Hematopoietic multipotent progenitor cell treated with erythropoietin and hydrocortisone succinate and interleukin-3 and kit ligand, for 8 days (in vitro differentiated cells): ENCODE data around the gene LBHD1.
"Not testable (repeated sequence)": the region's sequence is repeated elsewhere in the genome, so short reads cannot be mapped to it uniquely, and the experiment has no call there.

Experiments
- DNase-seq: peaks from one replicate; pipeline ENCODE4 v3.0.0-alpha.2; 2015

Gene LBHD1

GRCh38 chr11:62656796-62657429 is 15.2 kb downstream of the LBHD1 start:
- no peak for DNase-seq

DNA sequence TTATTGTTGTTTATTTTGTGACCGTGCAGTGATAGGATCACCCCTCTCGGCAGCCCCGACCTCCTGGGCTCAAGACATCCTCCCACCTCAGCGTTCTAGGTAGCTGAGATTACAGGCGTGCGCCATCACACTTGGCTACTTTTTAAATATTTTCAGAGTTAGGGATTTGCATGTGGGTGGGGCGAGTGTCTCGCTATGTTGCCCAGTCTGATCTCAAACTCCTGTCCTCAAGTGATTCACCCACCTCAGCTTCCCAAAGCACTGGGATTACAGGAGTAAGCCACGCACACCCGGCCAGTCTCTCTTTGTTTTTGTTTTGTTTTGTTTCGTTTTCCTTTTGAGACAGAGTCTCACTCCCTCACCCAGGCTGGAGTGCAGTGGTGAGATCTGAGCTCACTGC is 17.8 kb downstream of the LBHD1 start:
- DNase-seq = no peak

DNA sequence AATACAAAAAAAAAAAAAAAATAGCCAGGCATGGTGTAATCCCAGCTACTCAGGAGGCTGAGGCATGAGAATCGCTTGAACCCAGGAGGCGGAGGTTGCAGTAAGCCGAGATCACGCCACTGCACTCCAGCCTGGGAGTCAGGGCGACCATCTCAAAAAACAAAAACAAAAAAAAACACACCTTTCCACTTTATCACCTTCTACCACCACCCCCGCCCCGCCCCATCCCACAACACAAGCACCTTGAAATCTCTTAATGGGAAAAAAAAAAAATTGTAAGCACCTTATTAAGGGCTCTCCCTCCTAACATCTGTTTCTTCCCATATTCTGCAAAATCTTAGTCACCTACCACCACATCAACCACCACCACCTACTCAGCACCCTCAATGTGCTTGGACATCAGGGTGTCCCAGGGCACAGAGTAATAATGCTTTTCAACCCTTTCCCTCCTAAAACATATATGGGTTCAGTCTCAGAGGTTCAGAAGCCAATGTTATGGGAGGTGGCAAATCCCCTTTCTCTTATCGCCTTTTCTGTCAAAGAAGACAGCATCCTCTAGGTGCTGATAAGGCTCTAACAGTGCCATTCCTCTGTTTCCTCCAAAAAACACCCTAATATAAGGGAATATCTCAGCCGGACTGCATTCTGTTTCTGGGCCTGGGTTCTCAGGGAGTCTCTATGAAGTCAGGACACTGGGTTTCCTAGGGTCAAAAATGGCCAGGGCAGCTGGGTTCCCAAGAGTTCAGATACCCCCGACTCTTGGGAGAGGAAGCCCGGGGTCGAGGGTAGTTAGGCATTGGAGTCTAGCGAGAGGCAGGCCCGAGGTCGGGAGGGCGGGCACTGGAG is 19.7 kb downstream of the LBHD1 start:
- DNase-seq = peak; percentile 49

DNA sequence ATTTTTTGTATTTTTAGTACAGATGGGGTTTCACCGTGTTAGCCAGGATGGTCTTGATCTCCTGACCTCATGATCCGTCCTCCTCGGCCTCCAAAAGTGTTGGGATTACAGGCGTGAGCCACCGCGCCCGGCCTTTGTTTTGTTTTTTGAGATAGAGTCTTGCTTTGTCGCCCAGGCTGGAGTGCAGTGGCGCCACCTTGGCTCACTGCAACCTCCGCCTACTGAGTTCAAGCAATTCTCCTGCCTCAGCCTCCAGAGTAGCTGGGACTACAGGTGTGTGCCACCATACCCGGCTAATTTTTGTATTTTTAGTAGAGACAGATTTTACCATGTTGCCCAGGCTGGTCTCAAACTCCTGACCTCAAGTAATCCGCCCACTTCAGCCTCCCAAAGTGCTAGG is 21.8 kb downstream of the LBHD1 start:
- not testable (repeated sequence) for DNase-seq

- DNase-seq = no peak
Measured at GRCh38 chr11:62649486-62649885, 22.6 kb downstream of the LBHD1 start.

GRCh38 chr11:62648967-62649364 is 23.1 kb downstream of the LBHD1 start:
- DNase-seq = no peak

DNA sequence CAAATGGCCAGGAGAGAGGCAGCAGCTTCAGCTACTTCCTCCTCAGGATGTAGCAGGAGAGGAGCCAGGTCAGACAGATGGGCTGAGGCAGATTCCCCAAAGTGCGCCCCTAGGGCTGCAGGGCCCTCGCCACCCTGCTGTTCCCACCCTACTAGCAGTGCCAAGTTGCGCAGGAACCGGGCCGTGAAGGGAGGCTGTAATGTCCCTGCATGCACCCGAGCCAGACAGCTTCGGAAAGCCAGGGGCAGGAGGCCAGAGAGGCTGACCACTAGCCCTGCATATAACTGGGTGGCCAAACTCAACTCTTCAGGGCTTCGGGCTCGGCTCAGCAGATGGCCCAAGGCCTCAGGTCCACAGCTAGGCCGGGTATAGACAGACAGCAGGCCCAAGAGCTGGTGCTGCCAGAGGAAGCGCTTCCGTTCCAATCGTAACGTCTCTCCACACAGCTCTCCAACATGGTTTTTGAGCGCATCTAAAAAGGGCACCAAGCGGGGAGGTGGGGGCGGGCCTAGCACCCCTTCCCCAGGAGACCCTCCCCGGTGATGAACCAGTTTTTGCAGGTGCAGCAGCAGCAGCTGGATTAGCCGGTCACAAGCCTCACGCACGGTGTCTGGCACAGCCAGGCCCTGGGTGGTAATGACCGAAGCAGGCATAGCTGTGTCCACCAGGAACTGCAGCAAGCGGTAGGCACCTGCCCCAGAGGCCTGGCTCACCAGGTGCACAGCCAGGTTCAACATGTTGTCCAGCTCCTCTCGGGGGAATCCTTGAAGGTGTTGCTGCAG is 23.7 kb downstream of the LBHD1 start:
- DNase-seq = no peak

GRCh38 chr11:62647609-62648005 is 24.5 kb downstream of the LBHD1 start:
- no peak for DNase-seq

DNA sequence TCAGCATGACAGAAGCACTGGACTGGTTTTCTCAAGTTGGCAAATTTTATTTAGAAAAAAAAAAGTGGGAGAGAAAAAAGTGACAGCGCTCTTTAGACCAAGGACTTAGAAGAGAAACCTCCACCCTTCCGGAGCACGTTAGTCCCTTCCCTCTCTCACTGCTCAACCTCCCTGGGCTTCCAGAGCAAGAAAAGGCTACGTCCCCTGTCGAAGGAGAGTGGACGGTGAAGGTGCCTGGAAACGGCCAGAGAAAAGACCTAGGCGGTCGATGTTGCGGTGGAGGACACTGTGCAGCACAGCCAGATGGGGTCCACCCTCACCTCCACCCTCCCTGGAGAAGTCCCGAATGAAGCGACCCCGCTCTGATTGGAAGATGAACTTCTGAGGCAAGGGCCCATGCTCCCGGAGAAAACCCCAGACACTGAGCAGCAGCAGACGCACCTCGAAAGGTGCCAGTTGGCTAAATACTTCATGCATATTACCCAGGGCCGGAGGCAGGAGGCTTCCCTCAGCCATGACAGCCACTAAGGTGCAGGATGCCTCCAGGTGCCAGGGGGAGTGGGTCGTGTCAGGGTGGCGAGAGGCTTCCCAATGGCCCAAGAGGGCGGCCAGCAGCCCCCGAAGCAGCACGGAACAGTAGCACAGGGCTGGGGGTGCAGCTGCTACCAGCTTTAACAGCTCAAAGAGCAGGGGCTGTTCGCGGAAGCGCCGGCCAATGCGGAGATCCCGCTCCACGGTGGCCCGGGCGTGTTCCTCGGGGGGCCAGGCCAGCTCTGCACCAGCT is 25.1 kb downstream of the LBHD1 start:
- DNase-seq = no peak

GRCh38 chr11:62645946-62646824 is 25.9 kb downstream of the LBHD1 start, which contains the start of gene GANAB:
GANAB (minus strand) TSS chr11:62646613; CDS start chr11:62646599, 14 bp downstream.
- peak; percentile 99 for DNase-seq

DNA sequence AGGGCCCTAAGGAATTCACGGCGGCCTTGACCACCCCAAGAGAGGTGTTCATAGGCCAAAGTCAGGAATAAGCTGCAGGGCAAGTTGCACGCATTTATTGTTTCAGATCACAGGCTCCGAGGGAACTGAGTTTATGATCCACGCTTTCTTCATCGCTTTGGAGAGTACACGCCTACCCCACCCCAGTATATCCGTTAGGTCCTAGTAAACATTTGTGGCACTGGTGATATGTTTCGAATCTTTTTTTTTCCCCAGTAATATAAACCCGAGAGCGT is 26.5 kb downstream of the LBHD1 start:
- DNase-seq = peak; percentile 26

DNA sequence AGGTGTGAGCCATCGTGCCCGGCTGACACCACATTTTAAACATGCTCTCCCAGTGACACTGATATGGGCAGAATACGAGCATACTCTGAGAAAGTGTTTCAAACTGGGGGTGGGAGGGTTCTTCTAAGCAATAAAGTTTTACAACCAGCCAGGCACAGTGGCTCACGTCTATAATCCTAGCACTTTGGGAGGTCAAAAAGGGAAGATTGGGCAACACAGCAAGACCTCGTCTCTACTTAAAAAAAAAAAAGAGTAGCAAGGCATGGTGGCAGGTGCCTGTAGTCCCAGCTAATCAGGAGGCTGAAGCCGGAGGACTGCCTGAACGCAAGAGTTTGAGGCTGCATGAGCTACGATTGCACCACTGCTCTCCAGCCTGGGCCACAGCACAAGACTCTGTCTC is 27.8 kb downstream of the LBHD1 start:
- DNase-seq = no peak

- DNase-seq = no peak
Measured at GRCh38 chr11:62632492-62632891, 39.6 kb downstream of the LBHD1 start.

GRCh38 chr11:62627713-62628112 is 44.4 kb downstream of the LBHD1 start:
- peak; percentile 13 for DNase-seq

- DNase-seq = no peak
Measured at GRCh38 chr11:62622476-62623089, 49.5 kb downstream of the LBHD1 start.

DNA sequence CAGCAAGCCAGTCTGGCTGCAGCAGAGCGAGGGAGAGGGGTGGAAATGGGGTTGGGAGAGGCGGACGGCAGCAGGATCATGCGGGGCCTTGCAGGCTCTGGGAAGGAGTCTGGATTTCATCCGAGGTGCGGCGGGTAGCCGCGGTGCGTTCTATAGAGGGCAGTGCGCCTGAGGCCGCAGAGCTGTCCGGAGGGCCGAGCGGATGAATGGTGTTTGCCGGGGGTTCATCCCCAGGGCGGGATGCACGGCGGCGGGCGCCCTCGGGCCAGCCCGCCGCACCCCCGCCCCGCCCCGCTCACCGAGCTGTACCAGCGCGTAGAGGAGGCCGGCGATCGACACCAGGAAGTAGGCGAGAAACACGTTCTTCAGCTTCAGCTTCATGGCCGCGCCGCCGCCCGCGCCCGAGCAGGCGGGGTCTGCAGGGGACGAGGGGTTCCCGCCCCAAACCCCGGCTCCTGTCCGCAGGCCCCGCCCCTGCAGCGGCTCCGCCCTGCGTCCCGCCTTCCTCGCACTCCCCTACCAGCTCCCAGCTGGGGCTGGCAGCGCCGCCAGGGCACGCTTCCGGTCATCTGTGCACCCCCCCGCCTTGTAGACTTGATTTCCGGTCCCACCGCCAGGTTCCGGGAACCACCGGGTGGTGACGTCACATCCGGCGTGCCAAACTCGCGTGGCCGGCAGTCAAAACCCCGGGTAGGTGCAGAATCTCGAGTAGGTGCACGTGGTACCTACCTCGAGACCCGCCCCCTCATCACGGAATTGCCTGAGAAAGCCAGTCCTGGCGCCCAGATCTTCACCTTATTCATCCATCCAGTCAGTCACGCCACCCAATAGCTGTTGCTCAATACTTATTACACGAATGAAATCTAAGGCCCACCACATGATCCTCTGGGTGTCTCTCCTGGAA is 50.2 kb downstream of the LBHD1 start, which contains the start of gene B3GAT3:
Gene B3GAT3 (minus strand): TSS at position 420 of the 904 bp plus-strand sequence. CDS start 39 bp downstream, at position 381.
- peak; percentile 98 for DNase-seq

DNA sequence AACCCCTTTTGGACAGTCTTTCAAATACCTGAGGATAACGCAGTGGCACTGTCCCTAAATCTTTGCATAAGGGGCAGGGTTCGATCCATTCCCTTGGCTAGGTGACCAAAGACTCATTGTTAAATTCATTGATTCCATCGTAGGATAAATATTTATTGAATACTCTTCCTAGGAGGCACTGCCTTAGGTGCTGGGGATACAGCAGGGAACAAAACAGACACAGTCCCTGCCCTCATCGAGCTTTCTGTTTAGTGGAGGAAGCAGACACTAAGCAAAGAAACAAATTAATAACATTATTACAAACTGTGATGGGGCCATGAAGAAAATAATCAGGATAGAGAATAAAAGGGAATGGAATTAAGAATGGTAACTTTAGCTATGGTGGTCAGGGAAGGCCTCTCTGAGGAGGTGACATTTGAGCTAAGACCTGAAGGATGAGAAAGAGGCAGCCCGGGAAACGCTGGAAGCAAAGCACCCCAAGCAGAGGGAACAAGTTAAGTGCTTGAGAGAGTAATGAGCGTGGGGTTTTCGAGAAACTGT is 51.0 kb downstream of the LBHD1 start:
- peak; percentile 14 for DNase-seq

- not testable (repeated sequence) for DNase-seq
Measured at GRCh38 chr11:62616957-62617356, 55.1 kb downstream of the LBHD1 start.

GRCh38 chr11:62615521-62615920 is 56.5 kb downstream of the LBHD1 start:
- DNase-seq = no peak

DNA sequence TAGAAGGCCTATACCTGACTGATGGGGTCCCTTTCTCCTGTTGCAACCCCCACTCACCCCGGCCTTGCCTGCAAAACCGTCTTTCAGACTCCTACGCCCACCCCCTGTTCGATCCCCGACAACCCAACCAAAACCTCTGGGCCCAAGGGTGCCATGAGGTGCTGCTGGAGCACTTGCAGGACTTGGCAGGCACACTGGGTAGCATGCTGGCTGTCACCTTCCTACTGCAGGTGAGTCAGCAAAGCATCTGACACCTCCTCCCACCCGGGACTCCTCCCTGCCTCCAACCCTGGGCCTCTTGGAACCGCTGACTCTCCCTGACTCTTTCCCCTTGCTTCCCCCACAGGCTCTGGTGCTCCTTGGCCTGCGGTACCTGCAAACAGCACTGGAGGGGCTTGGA is 57.8 kb downstream of the LBHD1 start:
- no peak for DNase-seq
